GM19023 (cell line): ENCODE measurements around the gene C17orf58.
"Not testable (repeated sequence)": the region's sequence is repeated elsewhere in the genome, so short reads cannot be mapped to it uniquely, and the experiment has no call there.

Experiments used
- ATAC-seq: cut with Tn5 transposase; IDR thresholded peaks from one replicate; pipeline ENCODE4 v1.9.1; 2021; ENCODE audit warnings: mild to moderate bottlenecking, moderate library complexity; ENCODE audit not compliant: unreplicated experiment

Gene C17orf58

GRCh38 chr17:67962156-67962555 is 34.1 kb downstream of the C17orf58 start:
- ATAC-seq: not testable (repeated sequence)

- not testable (repeated sequence) for ATAC-seq
These were observed 36.0 kb downstream of the C17orf58 start for GRCh38 chr17:67960276-67960675.

GRCh38 chr17:67959510-67959909 is 36.8 kb downstream of the C17orf58 start:
- no peak for ATAC-seq

GRCh38 chr17:67950945-67951344 is 45.3 kb downstream of the C17orf58 start:
- ATAC-seq: no peak

GRCh38 chr17:67947325-67947813 is 48.9 kb downstream of the C17orf58 start:
- no peak for ATAC-seq

- no peak for ATAC-seq
These were observed 49.8 kb downstream of the C17orf58 start for GRCh38 chr17:67946513-67946912.

- no peak for ATAC-seq
These were observed 52.2 kb downstream of the C17orf58 start for GRCh38 chr17:67944035-67944434.

GRCh38 chr17:67942810-67943209 is 53.5 kb downstream of the C17orf58 start:
- no peak for ATAC-seq
